Endodermal cell (in vitro differentiated cells): ENCODE measurements around the gene SPAG8. TPM values are rescaled to one million over a fixed set of nuclear protein-coding genes. Genes with fewer than 3 reads are reported as not detected.
A peak's percentile ranks its signal among the peaks of the same experiment; 100 is the strongest.

Experiments
- DNase-seq: peaks from one replicate; pipeline ENCODE4 v3.0.0-alpha.2; 2017
- H3K27ac ChIP-seq: 2 replicates; pipeline ENCODE4 v1.5.1; 2013; ENCODE audit warnings: mild to moderate bottlenecking, low read depth, low read length, moderate library complexity
- H3K27me3 ChIP-seq: 2 replicates; pipeline ENCODE4 v1.6.1; 2013; ENCODE audit warnings: mild to moderate bottlenecking, low read length, moderate library complexity; ENCODE audit not compliant: insufficient read depth, control insufficient read depth, poor library complexity, severe bottlenecking
- H3K36me3 ChIP-seq: 2 replicates; pipeline ENCODE4 v1.7.0; 2013; ENCODE audit warnings: mild to moderate bottlenecking, low read length, moderate library complexity; ENCODE audit not compliant: control insufficient read depth, insufficient read depth
- H3K4me1 ChIP-seq: one replicate; pipeline ENCODE4 v1.7.0; 2013; ENCODE audit warnings: low read length; ENCODE audit not compliant: control insufficient read depth, insufficient read depth
- H3K4me3 ChIP-seq: 2 replicates; pipeline ENCODE4 v1.5.1; 2013; ENCODE audit warnings: mild to moderate bottlenecking, low read length, moderate library complexity
- H3K9ac ChIP-seq: 2 replicates; pipeline ENCODE4 v1.6.1; 2013; ENCODE audit warnings: mild to moderate bottlenecking, low read length, moderate library complexity; ENCODE audit not compliant: poor library complexity, severe bottlenecking; ENCODE audit errors: extremely low read depth
- H3K9me3 ChIP-seq: 2 replicates; pipeline ENCODE4 v1.6.1; 2013; ENCODE audit warnings: mild to moderate bottlenecking, low read length, moderate library complexity; ENCODE audit not compliant: control insufficient read depth
- H3K27ac Mint-ChIP-seq: 2 replicates; pipeline ENCODE4 v1.8.0; 2020; ENCODE audit warnings: mixed read lengths
- H3K27me3 Mint-ChIP-seq: 2 replicates; pipeline ENCODE4 v1.8.0; 2021; ENCODE audit warnings: mild to moderate bottlenecking, mixed read lengths; ENCODE audit not compliant: insufficient read depth
- H3K36me3 Mint-ChIP-seq: 2 replicates; pipeline ENCODE4 v1.8.0; 2020; ENCODE audit warnings: low read depth, mixed read lengths
- H3K4me1 Mint-ChIP-seq: 2 replicates; pipeline ENCODE4 v1.8.0; 2020; ENCODE audit warnings: mixed read lengths
- H3K4me3 Mint-ChIP-seq: 2 replicates; pipeline ENCODE4 v1.8.0; 2020; ENCODE audit warnings: mild to moderate bottlenecking, moderate library complexity, mixed read lengths
- H3K9me3 Mint-ChIP-seq: 2 replicates; pipeline ENCODE4 v1.8.0; 2020; ENCODE audit warnings: mild to moderate bottlenecking, mixed read lengths
- CTCF ChIP-seq: fragments of 200-600 bp; sonication (generic); conservative IDR thresholded peaks from 2 replicates; pipeline ENCODE4 v1.5.0; 2021; ENCODE audit warnings: antibody characterized with exemption, mild to moderate bottlenecking
- WGBS, 2 experiments: methylation state at CpG; one replicate each; pipeline versions ENCODE4 v1.1.5 to v1.1.7; 2013; ENCODE audit warnings: missing lambda C conversion rate in 2 of 2, mixed read lengths in 1 of 2; ENCODE audit not compliant: insufficient coverage in 1 of 2, insufficient read length in 1 of 2; 5-methylcytosine and 5-hydroxymethylcytosine counted together
- total RNA-seq, 2 donors: library from RNA; stranded (reverse); fragmentation: NEBNext Ultra II Directional in 1 of 2; extraction: Animal tissue kit (Norgen Biotek cat#: 25700) in 1 of 2; gene quantifications; 2 replicates in 1 of 2; 3 replicates in 1 of 2; pipeline ENCODE4 v1.2.1, GENCODE V29; 2021

Gene SPAG8
- total RNA-seq, 2 donors from 2014 or later, result 1.2 to 1.4 TPM

- Mint-ChIP-seq H3K9me3 (no peaks in the 10 kb centered on the region), H3K36me3 (peaks cover 18% of the 10 kb centered on the region), H3K4me3 (no peak overlapping the region), H3K27ac (no peak overlapping the region), H3K4me1 (peaks cover 15% of the 10 kb centered on the region), H3K27me3 (no peaks in the 10 kb centered on the region)
- H3K36me3 ChIP-seq, result peaks cover 11% of the 10 kb centered on the region
- H3K4me3 ChIP-seq, result no peak overlapping the region
- no peaks in the 10 kb centered on the region for H3K27me3 ChIP-seq
- H3K9me3 ChIP-seq, result no peaks in the 10 kb centered on the region
- TF ChIP-seq CTCF, result no peak
- no peak overlapping the region for H3K27ac ChIP-seq
- no peak overlapping the region for H3K9ac ChIP-seq
- WGBS, 2 experiments, result 92 to 100% methylated on average over 2 to 4 of the region's 4 CpGs
- peaks cover 8% of the 10 kb centered on the region for H3K4me1 ChIP-seq
- DNase-seq, result peak; percentile 58
Measured at GRCh38 chr9:35798658-35799374, 13.2 kb downstream of the SPAG8 start.

GRCh38 chr9:35797311-35798109 is 14.6 kb downstream of the SPAG8 start:
- H3K9me3 Mint-ChIP-seq, result no peaks in the 10 kb centered on the region
- H3K4me3 ChIP-seq, result no peak overlapping the region
- H3K9ac ChIP-seq, result no peak overlapping the region
- H3K27me3 Mint-ChIP-seq, result peaks cover 3% of the 10 kb centered on the region
- no peak for DNase-seq
- H3K27me3 ChIP-seq, result no peaks in the 10 kb centered on the region
- H3K4me1 Mint-ChIP-seq, result peaks cover 19% of the 10 kb centered on the region
- H3K4me1 ChIP-seq, result peaks cover 8% of the 10 kb centered on the region
- peaks cover 9% of the 10 kb centered on the region for H3K36me3 Mint-ChIP-seq
- peaks cover 3% of the 10 kb centered on the region for H3K36me3 ChIP-seq
- no peak overlapping the region for H3K27ac ChIP-seq
- no peak for TF ChIP-seq CTCF
- H3K4me3 Mint-ChIP-seq, result no peak overlapping the region
- 93 to 94% methylated on average over 2 to 5 of the region's 6 CpGs for WGBS, 2 experiments
- no peak overlapping the region for H3K27ac Mint-ChIP-seq
- no peaks in the 10 kb centered on the region for H3K9me3 ChIP-seq

- Mint-ChIP-seq H3K4me1 (peaks cover 13% of the 10 kb centered on the region), H3K36me3 (peaks cover under 1% of the 10 kb centered on the region), H3K27me3 (peaks cover 5% of the 10 kb centered on the region), H3K9me3 (no peaks in the 10 kb centered on the region), H3K4me3 (no peak overlapping the region), H3K27ac (no peak overlapping the region)
- no peak for DNase-seq
- no peak for TF ChIP-seq CTCF
- Histone ChIP-seq H3K9me3 (no peaks in the 10 kb centered on the region), H3K4me1 (peaks cover 3% of the 10 kb centered on the region), H3K9ac (no peak overlapping the region), H3K4me3 (no peak overlapping the region), H3K36me3 (no peaks in the 10 kb centered on the region), H3K27me3 (no peaks in the 10 kb centered on the region), H3K27ac (no peak overlapping the region)
Measured at GRCh38 chr9:35795695-35796094, 16.4 kb downstream of the SPAG8 start.
